GM21723 (cell line): ENCODE measurements around the gene FSHB.
A peak's percentile ranks its signal among the peaks of the same experiment; 100 is the strongest.
"Not testable (repeated sequence)": the region's sequence is repeated elsewhere in the genome, so short reads cannot be mapped to it uniquely, and the experiment has no call there.

Experiments
- ATAC-seq: cut with Tn5 transposase; IDR thresholded peaks from one replicate; pipeline ENCODE4 v1.9.1; 2021; ENCODE audit warnings: mild to moderate bottlenecking, moderate library complexity; ENCODE audit not compliant: unreplicated experiment

FSHB gene

GRCh38 chr11:30230714-30231113 lies at the start of gene FSHB:
FSHB (plus strand) TSS chr11:30231014; CDS start chr11:30231903, 889 bp downstream.
- ATAC-seq = no peak

DNA sequence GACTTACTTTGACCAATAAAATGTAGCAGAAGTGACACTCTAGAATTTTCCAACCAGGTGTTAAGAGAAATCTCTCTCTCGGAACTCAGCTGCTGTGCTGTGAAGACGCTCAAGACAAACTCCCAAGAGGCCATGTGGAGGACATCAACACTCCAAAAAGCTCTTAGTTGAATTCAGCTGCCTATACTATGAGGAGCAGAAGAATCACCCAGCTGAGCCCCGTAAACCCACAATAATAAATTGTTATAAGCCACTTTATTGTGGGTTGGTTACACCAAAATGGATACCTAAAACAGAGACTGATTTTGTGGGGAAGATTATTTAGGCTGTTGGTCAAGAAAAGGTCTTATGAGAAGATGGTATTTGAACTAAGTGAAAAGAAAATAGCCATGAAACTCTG lies 44.1 kb upstream of the FSHB start:
- no peak for ATAC-seq

DNA sequence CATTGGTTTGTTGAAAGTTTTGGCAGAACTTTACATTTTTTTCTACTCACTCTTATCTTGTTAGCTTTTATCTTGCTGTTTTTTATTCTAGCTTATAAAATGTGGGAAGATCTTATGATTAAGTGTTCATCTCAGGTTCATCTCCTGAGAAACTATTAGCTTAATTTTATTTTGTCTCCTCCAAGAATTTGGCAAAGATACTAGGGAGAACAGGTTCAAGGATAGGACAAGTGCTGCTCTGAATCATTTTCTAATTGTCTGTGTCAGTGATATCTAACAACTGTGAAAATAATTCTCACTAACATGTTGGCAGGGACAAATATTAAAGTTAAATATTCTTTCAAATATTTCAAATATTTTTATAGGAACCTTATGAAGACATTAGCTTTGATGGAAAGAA lies 38.2 kb upstream of the FSHB start:
- ATAC-seq = no peak

GRCh38 chr11:30196400-30197206 lies 34.2 kb upstream of the FSHB start:
- ATAC-seq = peak; percentile 95

- no peak for ATAC-seq
These were observed 32.9 kb upstream of the FSHB start for GRCh38 chr11:30197869-30198268.

- ATAC-seq = not testable (repeated sequence)
These were observed 27.8 kb upstream of the FSHB start for GRCh38 chr11:30202989-30203388.

GRCh38 chr11:30203850-30204249 lies 27.0 kb upstream of the FSHB start:
- no peak for ATAC-seq

DNA sequence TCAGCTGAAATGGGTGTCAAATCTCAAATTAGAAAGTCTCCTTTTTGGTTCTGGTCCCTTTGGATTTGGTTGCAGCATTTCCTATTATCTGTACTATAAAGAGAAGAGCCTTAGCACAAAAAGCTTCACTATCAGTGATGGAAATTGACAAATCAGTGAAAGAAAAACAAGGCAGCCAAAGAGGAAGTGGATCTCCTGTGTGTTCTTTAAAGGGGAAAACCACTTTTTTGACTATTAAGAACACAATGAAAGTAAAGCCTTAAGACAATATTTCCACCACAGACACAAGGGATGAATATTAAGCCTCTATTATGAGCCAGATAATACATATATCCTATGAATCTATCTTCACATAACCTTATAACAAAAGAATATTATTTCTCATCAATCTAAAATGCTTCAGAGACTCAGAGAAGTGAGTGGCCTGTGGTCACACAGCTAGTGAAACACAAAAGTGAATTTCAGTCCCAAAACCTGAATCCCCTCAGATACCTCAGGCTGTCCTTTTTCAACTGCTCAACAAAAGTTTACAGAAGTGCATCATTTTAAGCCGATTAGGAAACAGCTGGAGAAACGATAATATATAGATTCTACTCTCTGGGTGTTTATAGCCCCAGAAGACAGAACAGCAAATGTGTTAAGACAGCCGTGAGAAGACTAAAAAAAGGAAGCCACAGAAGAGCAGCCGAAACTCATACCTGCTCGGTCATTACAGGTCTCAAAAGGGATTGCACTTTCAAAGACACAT lies 24.4 kb upstream of the FSHB start:
- peak; percentile 95 for ATAC-seq

DNA sequence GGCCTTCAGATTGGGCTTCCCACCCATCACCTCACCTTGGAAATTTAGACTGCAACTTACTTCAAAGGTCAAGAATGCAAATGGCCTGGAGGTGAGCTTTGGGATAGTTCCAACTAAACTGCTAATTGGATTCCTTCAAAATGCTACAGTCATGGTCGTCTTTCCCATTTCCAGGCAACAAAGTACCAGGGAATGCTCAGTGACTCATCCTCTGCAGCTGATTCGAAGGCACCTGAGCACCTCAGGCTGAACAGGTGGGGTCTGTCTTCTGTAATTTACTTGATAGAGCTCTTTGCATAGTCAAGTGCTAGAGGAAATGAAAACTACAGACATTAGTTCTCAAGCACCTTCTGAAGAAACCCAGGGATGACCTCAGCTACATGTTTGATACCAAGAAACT lies 20.5 kb upstream of the FSHB start:
- no peak for ATAC-seq

- no peak for ATAC-seq
These were observed 14.3 kb upstream of the FSHB start for GRCh38 chr11:30216534-30216933.

DNA sequence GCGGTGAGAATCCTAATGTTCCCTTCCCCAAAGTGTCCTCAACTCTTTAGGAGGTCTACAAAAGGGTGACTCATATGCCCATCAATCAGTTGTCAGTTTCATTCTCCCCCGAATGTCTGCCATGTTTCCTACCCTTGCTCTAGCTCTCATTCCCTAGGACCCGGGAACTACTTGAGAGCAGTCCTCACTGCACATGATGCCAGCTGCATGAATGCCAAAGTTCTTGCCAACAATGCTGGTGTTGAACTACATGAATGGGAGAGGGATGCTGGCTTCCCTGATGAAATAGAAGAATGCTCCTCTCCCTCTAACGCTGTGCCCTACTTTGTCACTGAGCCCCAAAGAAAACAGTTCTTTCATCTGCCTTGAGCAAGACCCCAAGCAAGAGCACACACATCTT lies 12.5 kb upstream of the FSHB start:
- no peak for ATAC-seq

GRCh38 chr11:30225642-30226041 lies 5.2 kb upstream of the FSHB start:
- no peak for ATAC-seq

- ATAC-seq = no peak
These were observed 2.4 kb upstream of the FSHB start for GRCh38 chr11:30228323-30228884.

- no peak for ATAC-seq
These were observed 8.2 kb downstream of the FSHB start for GRCh38 chr11:30239025-30239424.

DNA sequence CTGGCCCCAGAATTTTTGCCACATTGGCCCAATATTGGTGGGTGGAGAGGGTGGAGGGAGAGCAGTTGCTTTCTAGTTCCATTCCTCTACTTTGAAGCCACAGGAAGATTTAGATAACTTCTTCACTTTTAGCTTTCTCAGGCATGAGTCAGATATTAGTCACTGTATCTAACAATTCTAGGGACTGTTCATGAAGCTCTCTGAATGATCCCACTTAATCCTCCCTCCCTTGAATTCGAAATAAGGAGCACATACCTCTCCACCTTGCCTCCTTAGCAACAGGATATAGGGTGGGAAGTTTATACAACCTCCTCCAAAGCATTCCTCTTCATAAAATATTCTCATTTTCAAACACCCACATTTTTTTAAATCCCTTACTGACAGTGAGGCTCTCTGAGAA lies 13.5 kb downstream of the FSHB start:
- no peak for ATAC-seq

- no peak for ATAC-seq
These were observed 14.8 kb downstream of the FSHB start for GRCh38 chr11:30245621-30246020.

- ATAC-seq = no peak
These were observed 23.8 kb downstream of the FSHB start for GRCh38 chr11:30254307-30255298.

DNA sequence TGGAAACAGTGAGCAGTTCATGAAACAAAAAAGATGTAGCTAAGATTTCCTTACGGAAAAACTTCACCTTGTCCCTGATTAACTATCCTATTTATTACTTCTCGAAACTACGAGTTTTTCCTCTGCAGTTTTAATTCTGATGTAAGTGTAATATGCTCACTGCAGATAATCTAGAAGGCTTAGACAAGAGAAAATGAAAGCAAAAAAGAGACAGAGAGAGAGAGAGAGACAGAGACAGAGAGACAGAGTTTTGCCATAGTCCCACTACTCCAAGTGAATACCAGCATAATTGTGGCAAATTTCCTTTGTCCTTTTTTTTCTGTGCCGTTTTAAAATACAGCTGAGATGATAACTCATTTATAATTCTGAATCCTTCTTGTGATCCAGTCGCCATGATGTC lies 24.8 kb downstream of the FSHB start:
- ATAC-seq = no peak

GRCh38 chr11:30257058-30257457 lies 26.2 kb downstream of the FSHB start:
- ATAC-seq = no peak

GRCh38 chr11:30258679-30259078 lies 27.9 kb downstream of the FSHB start:
- no peak for ATAC-seq

- ATAC-seq = no peak
These were observed 30.0 kb downstream of the FSHB start for GRCh38 chr11:30260813-30261212.
